NCI-H2196 (cell line): Measurements from ENCODE around the gene HERC4.
A peak's percentile ranks its signal among the peaks of the same experiment; 100 is the strongest.
"Not testable (repeated sequence)": the region's sequence is repeated elsewhere in the genome, so short reads cannot be mapped to it uniquely, and the experiment has no call there.

Experiments used
- DNase-seq: peaks from one replicate; lab custom pipeline; 2025; ENCODE audit not compliant: unreplicated experiment; lab: John Stamatoyannopoulos, UW

HERC4 gene

GRCh38 chr10:67893637-67894036, 181.4 kb downstream of the HERC4 start:
- DNase-seq: no peak

GRCh38 chr10:67884842-67885670, 190.0 kb downstream of the HERC4 start:
- DNase-seq: peak; percentile 38

- DNase-seq: peak; percentile 85
Observed at GRCh38 chr10:67884313-67884841, 190.7 kb downstream of the HERC4 start, which contains the start of gene SIRT1. Gene SIRT1 (plus strand): TSS chr10:67884656. CDS start chr10:67884722, 66 bp downstream.

- no peak for DNase-seq
Observed at GRCh38 chr10:67883710-67884312, 191.3 kb downstream of the HERC4 start.

GRCh38 chr10:67878133-67878532, 196.9 kb downstream of the HERC4 start:
- DNase-seq: no peak

GRCh38 chr10:67877421-67877820, 197.7 kb downstream of the HERC4 start:
- not testable (repeated sequence) for DNase-seq

GRCh38 chr10:67875340-67876238, 199.5 kb downstream of the HERC4 start:
- DNase-seq: no peak
